Neural cell (in vitro differentiated cells): ENCODE measurements around the gene CCDC124. TPM values are rescaled to one million over a fixed set of nuclear protein-coding genes. Genes with fewer than 3 reads are reported as not detected.

Experiments
- H2AFZ ChIP-seq: fragments of 200-600, 300-800 bp; sonication (generic), shearing (Covaris generic); 2 replicates; pipeline ENCODE4 v1.6.0; 2014; ENCODE audit warnings: low read depth, mild to moderate bottlenecking, antibody characterized with exemption, low read length, moderate library complexity
- H3F3A ChIP-seq: fragments of 200-600 bp; shearing (Covaris generic); 2 replicates; pipeline ENCODE4 v1.6.1; 2016; ENCODE audit warnings: mild to moderate bottlenecking, moderate library complexity, mixed read lengths, antibody characterized with exemption, low read length; ENCODE audit not compliant: insufficient read depth, poor library complexity, severe bottlenecking
- H3K27ac ChIP-seq: fragments of 200-600, 300-800 bp; sonication (generic), shearing (Covaris generic); 2 replicates; pipeline ENCODE4 v1.5.1; 2014; ENCODE audit warnings: mild to moderate bottlenecking, low read length, moderate library complexity
- H3K27me3 ChIP-seq: fragments of 300-800, 200-600 bp; sonication (generic), shearing (Covaris generic); 2 replicates; pipeline ENCODE4 v1.6.0; 2014; ENCODE audit warnings: mild to moderate bottlenecking, low read depth, low read length, moderate library complexity; ENCODE audit not compliant: insufficient read depth
- H3K36me3 ChIP-seq: fragments of 300-800, 200-600 bp; sonication (generic), shearing (Covaris generic); 2 replicates; pipeline ENCODE4 v1.5.1; 2014; ENCODE audit warnings: mild to moderate bottlenecking, antibody characterized with exemption, low read length, moderate library complexity; ENCODE audit not compliant: insufficient read depth
- H3K4me2 ChIP-seq: fragments of 300-800, 200-600 bp; sonication (generic), shearing (Covaris generic); 2 replicates; pipeline ENCODE4 v1.6.0; 2014; ENCODE audit warnings: mild to moderate bottlenecking, low read length
- H3K4me3 ChIP-seq: fragments of 300-800, 200-600 bp; sonication (generic), shearing (Covaris generic); 2 replicates; pipeline ENCODE4 v1.5.1; 2014; ENCODE audit warnings: mild to moderate bottlenecking, low read length, moderate library complexity
- H3K79me2 ChIP-seq: fragments of 200-600 bp; shearing (Covaris generic); replicated peaks from 2 replicates; pipeline ENCODE4 v1.6.0; 2014; ENCODE audit warnings: mild to moderate bottlenecking, low read length, moderate library complexity; ENCODE audit not compliant: insufficient read depth
- H3K9ac ChIP-seq: fragments of 300-800, 200-600 bp; sonication (generic), shearing (Covaris generic); 2 replicates; pipeline ENCODE4 v1.6.1; 2016; ENCODE audit warnings: mild to moderate bottlenecking, low read length, mixed read lengths
- H3K9me2 ChIP-seq: fragments of 200-600 bp; shearing (Covaris generic); 2 replicates; pipeline ENCODE4 v1.6.1; 2016; ENCODE audit warnings: mild to moderate bottlenecking, low read length, mixed read lengths; ENCODE audit not compliant: insufficient read depth
- H3K9me3 ChIP-seq: fragments of 200-600, 300-800 bp; sonication (generic), shearing (Covaris generic); 2 replicates; pipeline ENCODE4 v1.6.1; 2016; ENCODE audit warnings: mild to moderate bottlenecking, mixed run types, low read length, moderate library complexity, mixed read lengths
- H4K20me1 ChIP-seq: fragments of 200-600 bp; shearing (Covaris generic); 2 replicates; pipeline ENCODE4 v1.6.1; 2016; ENCODE audit warnings: mild to moderate bottlenecking, mixed run types; ENCODE audit not compliant: insufficient read depth
- EP300 ChIP-seq: fragments of 450-650 bp; conservative IDR thresholded peaks from 2 replicates; pipeline ENCODE4 v1.6.1; 2014; ENCODE audit warnings: antibody characterized with exemption, mild to moderate bottlenecking, moderate library complexity; ENCODE audit not compliant: poor library complexity, severe bottlenecking
- EZH2 ChIP-seq: fragments of 200-600, 300-800 bp; shearing (Covaris generic), sonication (generic); IDR thresholded peaks from 2 replicates; pipeline ENCODE4 v1.6.1; 2014; ENCODE audit warnings: antibody characterized with exemption, low read length, borderline replicate concordance, mild to moderate bottlenecking; ENCODE audit not compliant: insufficient read depth, poor library complexity, severe bottlenecking
- MXI1 ChIP-seq: fragments of 450-650 bp; conservative IDR thresholded peaks from 2 replicates; pipeline ENCODE4 v1.6.1; 2014; ENCODE audit warnings: antibody characterized with exemption, mild to moderate bottlenecking; ENCODE audit not compliant: poor library complexity, severe bottlenecking
- POLR2AphosphoS5 ChIP-seq: IDR thresholded peaks from 2 replicates; pipeline ENCODE4 v1.6.1; 2012
- RAD21 ChIP-seq: fragments of 450-650 bp; conservative IDR thresholded peaks from 2 replicates; pipeline ENCODE4 v1.6.1; 2014; ENCODE audit warnings: antibody characterized with exemption, mild to moderate bottlenecking, moderate library complexity
- SMC3 ChIP-seq: fragments of 450-650 bp; conservative IDR thresholded peaks from 2 replicates; pipeline ENCODE4 v1.6.1; 2014; ENCODE audit warnings: antibody characterized with exemption, mild to moderate bottlenecking, moderate library complexity; ENCODE audit not compliant: poor library complexity
- TAF1 ChIP-seq: IDR thresholded peaks from 2 replicates; pipeline ENCODE4 v1.6.1; 2012; ENCODE audit warnings: low read depth
- polyA plus RNA-seq: library from polyadenylated mRNA; depleted of rRNA; stranded (reverse); fragments of >200 nt; gene quantifications from 2 replicates; pipeline ENCODE4 v1.2.3, GENCODE V29; 2014
- TF ChIP-seq, protein P1 (sequence below): IDR thresholded peaks from 2 replicates; pipeline ENCODE4 v1.6.1; 2012; ENCODE audit warnings: borderline replicate concordance
- TF ChIP-seq, protein P2 (sequence below): fragments of 450-650 bp; IDR thresholded peaks from 2 replicates; pipeline ENCODE4 v1.5.1; 2014; ENCODE audit warnings: antibody characterized with exemption, mild to moderate bottlenecking, moderate library complexity; ENCODE audit not compliant: poor library complexity, severe bottlenecking

CCDC124 gene
- polyA plus RNA-seq, 1 donor from 2014 or later: 31.0 TPM

DNA sequence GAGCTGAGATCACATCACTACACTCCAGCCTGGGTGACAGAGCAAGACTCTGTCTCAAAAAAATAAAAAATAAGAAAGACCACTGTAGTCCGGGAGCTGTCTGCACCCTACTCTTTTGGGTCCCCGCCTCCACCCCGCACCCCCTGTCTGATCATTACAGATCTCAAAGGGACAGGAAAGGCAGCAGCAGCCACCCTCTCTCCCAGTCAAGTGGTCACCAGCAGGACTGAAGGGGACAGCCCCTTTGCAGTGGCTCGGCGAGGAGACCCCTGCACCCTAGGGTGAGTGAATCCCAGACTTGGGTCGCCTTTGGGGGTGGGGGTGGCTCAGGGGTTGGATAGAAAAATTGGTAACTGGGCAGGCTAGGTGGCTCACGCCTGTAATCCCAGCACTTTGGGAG lies 21.6 kb downstream of the CCDC124 start:
- H3F3A ChIP-seq: no peaks in the 10 kb centered on the region
- no peaks in the 10 kb centered on the region for H3K36me3 ChIP-seq
- no peaks in the 10 kb centered on the region for H3K9me2 ChIP-seq
- H3K79me2 ChIP-seq: peaks cover 24% of the 10 kb centered on the region
- H3K27me3 ChIP-seq: no peaks in the 10 kb centered on the region
- H3K27ac ChIP-seq: no peak overlapping the region
- no peak overlapping the region for H3K4me2 ChIP-seq
- no peaks in the 10 kb centered on the region for H3K9me3 ChIP-seq
- H2AFZ ChIP-seq: no peak overlapping the region
- TF ChIP-seq POLR2AphosphoS5: no peak
- no peak for TF ChIP-seq EP300
- TF ChIP-seq RAD21: no peak
- TF ChIP-seq, protein P1, sequence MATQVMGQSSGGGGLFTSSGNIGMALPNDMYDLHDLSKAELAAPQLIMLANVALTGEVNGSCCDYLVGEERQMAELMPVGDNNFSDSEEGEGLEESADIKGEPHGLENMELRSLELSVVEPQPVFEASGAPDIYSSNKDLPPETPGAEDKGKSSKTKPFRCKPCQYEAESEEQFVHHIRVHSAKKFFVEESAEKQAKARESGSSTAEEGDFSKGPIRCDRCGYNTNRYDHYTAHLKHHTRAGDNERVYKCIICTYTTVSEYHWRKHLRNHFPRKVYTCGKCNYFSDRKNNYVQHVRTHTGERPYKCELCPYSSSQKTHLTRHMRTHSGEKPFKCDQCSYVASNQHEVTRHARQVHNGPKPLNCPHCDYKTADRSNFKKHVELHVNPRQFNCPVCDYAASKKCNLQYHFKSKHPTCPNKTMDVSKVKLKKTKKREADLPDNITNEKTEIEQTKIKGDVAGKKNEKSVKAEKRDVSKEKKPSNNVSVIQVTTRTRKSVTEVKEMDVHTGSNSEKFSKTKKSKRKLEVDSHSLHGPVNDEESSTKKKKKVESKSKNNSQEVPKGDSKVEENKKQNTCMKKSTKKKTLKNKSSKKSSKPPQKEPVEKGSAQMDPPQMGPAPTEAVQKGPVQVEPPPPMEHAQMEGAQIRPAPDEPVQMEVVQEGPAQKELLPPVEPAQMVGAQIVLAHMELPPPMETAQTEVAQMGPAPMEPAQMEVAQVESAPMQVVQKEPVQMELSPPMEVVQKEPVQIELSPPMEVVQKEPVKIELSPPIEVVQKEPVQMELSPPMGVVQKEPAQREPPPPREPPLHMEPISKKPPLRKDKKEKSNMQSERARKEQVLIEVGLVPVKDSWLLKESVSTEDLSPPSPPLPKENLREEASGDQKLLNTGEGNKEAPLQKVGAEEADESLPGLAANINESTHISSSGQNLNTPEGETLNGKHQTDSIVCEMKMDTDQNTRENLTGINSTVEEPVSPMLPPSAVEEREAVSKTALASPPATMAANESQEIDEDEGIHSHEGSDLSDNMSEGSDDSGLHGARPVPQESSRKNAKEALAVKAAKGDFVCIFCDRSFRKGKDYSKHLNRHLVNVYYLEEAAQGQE: no peak
- TF ChIP-seq, protein P2, sequence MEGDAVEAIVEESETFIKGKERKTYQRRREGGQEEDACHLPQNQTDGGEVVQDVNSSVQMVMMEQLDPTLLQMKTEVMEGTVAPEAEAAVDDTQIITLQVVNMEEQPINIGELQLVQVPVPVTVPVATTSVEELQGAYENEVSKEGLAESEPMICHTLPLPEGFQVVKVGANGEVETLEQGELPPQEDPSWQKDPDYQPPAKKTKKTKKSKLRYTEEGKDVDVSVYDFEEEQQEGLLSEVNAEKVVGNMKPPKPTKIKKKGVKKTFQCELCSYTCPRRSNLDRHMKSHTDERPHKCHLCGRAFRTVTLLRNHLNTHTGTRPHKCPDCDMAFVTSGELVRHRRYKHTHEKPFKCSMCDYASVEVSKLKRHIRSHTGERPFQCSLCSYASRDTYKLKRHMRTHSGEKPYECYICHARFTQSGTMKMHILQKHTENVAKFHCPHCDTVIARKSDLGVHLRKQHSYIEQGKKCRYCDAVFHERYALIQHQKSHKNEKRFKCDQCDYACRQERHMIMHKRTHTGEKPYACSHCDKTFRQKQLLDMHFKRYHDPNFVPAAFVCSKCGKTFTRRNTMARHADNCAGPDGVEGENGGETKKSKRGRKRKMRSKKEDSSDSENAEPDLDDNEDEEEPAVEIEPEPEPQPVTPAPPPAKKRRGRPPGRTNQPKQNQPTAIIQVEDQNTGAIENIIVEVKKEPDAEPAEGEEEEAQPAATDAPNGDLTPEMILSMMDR: no peak
- no peak for TF ChIP-seq MXI1
- no peak for TF ChIP-seq EZH2
- TF ChIP-seq TAF1: no peak
- TF ChIP-seq SMC3: no peak
- no peaks in the 10 kb centered on the region for H4K20me1 ChIP-seq
- H3K9ac ChIP-seq: no peak overlapping the region
- no peak overlapping the region for H3K4me3 ChIP-seq

DNA sequence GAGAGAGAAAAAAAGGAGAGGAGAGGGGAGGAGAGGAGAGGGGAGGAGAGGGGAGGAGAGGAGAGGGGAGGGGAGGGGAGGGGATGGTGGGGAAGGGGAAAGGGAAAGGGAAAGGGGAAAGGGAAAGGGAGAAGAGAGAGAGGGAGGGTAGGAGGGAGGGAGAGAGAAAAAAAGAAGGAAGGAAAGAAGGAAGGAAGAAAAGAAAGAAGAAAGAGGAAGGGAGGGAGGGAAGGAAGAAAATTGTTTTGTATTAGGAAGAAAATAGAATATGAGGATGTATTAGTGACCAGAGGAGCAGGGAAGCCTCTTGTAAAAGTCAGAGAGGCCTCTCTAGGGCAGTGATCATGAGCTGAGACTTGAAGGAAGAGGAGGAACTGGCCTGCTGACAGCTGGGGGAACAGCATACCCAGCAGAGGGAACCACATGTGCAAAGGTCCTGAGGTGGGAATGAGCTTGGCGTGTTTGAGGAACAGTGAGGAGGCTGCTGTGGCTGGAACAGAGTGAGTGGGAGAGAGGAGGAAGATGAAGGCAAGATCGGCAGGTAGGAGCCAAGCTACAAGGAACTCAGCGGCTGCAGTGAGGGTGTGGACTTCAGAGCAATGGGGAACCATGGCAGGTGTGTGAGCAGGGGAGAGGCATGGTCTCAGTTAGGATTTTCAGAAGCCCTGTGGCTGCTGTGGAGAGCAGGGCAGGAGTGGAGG lies 24.5 kb downstream of the CCDC124 start:
- H3K4me3 ChIP-seq: no peak overlapping the region
- H3K27me3 ChIP-seq: no peaks in the 10 kb centered on the region
- no peaks in the 10 kb centered on the region for H4K20me1 ChIP-seq
- H3K9ac ChIP-seq: no peak overlapping the region
- H3K9me3 ChIP-seq: no peaks in the 10 kb centered on the region
- TF ChIP-seq, protein P1: no peak
- no peak for TF ChIP-seq MXI1
- TF ChIP-seq, protein P2: no peak
- H3K36me3 ChIP-seq: no peaks in the 10 kb centered on the region
- H3F3A ChIP-seq: no peaks in the 10 kb centered on the region
- peaks cover 22% of the 10 kb centered on the region for H3K79me2 ChIP-seq
- no peak overlapping the region for H2AFZ ChIP-seq
- H3K27ac ChIP-seq: no peak overlapping the region
- no peaks in the 10 kb centered on the region for H3K9me2 ChIP-seq
- H3K4me2 ChIP-seq: no peak overlapping the region
